GM12878 (cell line): Measurements from ENCODE around the gene ATP13A1. TPM values are rescaled to one million over a fixed set of nuclear protein-coding genes. Genes with fewer than 3 reads are reported as not detected.

ENCODE experiments used
- ATAC-seq: fragments of 200-7000 bp; cut with Tn5 transposase; 3 replicates; pipeline ENCODE4 v1.9.1; 2020; ENCODE audit warnings: mild to moderate bottlenecking, moderate library complexity
- BruUV-seq: library from RNA; stranded (reverse); fragments of 400-500 nt; replicated peaks from 2 replicates; lab custom pipeline; 2021; lab: Mats Ljungman, UMichigan
- CTCF ChIA-PET: fragments of 300-600 bp; sonication (Branson Sonifier 250); formaldehyde crosslinking; extraction: SDS; loops from one replicate; lab custom pipeline; 2021; ENCODE audit warnings: inconsistent platforms; lab: Yijun Ruan, JAX
- POLR2A ChIA-PET: fragments of 350-600 bp; formaldehyde crosslinking; extraction: SDS; loops from one replicate; lab custom pipeline; 2021; ENCODE audit warnings: inconsistent platforms; lab: Charles Lee
- RAD21 ChIA-PET: fragments of 300-600 bp; sonication (Branson Sonifier 250); formaldehyde crosslinking; loops from one replicate; lab custom pipeline; 2023; ENCODE audit warnings: antibody characterized with exemption; ENCODE audit not compliant: unreplicated experiment; lab: Charles Lee
- SMC1A ChIA-PET: fragments of 300-600 bp; sonication (Branson Sonifier 250); formaldehyde crosslinking; loops from one replicate; lab custom pipeline; 2023; ENCODE audit not compliant: unreplicated experiment, uncharacterized antibody; lab: Charles Lee
- DNase-seq: peaks from one replicate; pipeline ENCODE4 v3.0.0-alpha.2; 2011; ENCODE audit warnings: low read depth, low spot score
- FAIRE-seq: peaks from 3 replicates; lab custom pipeline; 2011; peaks lifted over from hg19 to GRCh38; lab: Jason Lieb, UNC
- H2AFZ ChIP-seq: 2 replicates; pipeline ENCODE4 v1.6.0; 2011; ENCODE audit warnings: low read depth, low read length, control low read depth; ENCODE audit not compliant: control insufficient read depth
- H3K27ac ChIP-seq: 2 replicates; pipeline ENCODE4 v1.5.1; 2011; ENCODE audit warnings: control low read depth; ENCODE audit not compliant: control insufficient read depth, insufficient read depth
- H3K27me3 ChIP-seq, 2 experiments: replicated peaks in 1 of 2; 2 replicates each; pipeline versions ENCODE4 v1.6.0 to v1.6.1; 2011; ENCODE audit warnings: low read length in 1 of 2; ENCODE audit not compliant: control insufficient read depth in 2 of 2, insufficient read depth in 2 of 2
- H3K36me3 ChIP-seq, 2 experiments: 2 replicates each; pipeline ENCODE4 v1.5.1; 2011; ENCODE audit warnings: low read length in 1 of 2; ENCODE audit not compliant: control insufficient read depth in 2 of 2, insufficient read depth in 2 of 2
- H3K4me1 ChIP-seq: 2 replicates; pipeline ENCODE4 v1.6.1; 2011; ENCODE audit warnings: mild to moderate bottlenecking, low read length, moderate library complexity, mixed read lengths; ENCODE audit not compliant: control insufficient read depth, insufficient read depth
- H3K4me2 ChIP-seq: 2 replicates; pipeline ENCODE4 v1.6.0; 2011; ENCODE audit warnings: control low read depth; ENCODE audit not compliant: control insufficient read depth, insufficient read depth
- H3K4me3 ChIP-seq: fragments of 200-600 bp; sonication (generic); 2 replicates; pipeline ENCODE4 v1.5.1; 2016
- H3K79me2 ChIP-seq: 2 replicates; pipeline ENCODE4 v1.6.0; 2011; ENCODE audit warnings: low read length; ENCODE audit not compliant: control insufficient read depth, insufficient read depth
- H3K9ac ChIP-seq: 2 replicates; pipeline ENCODE4 v1.8.0; 2011; ENCODE audit warnings: low read length, control low read depth, mixed read lengths; ENCODE audit not compliant: control insufficient read depth, insufficient read depth
- H3K9me3 ChIP-seq: replicated peaks from 3 replicates; pipeline ENCODE4 v1.5.1; 2011; ENCODE audit warnings: mild to moderate bottlenecking, low read length; ENCODE audit not compliant: control insufficient read depth, insufficient read depth
- H4K20me1 ChIP-seq: 2 replicates; pipeline ENCODE4 v1.6.0; 2011; ENCODE audit not compliant: control insufficient read depth, insufficient read depth
- CHD1 ChIP-seq: IDR thresholded peaks from 2 replicates; pipeline ENCODE4 v1.6.1; 2012; ENCODE audit warnings: low read depth, low read length, improper control_type of control experiment
- CREB1 ChIP-seq: IDR thresholded peaks from 2 replicates; pipeline ENCODE4 v1.6.1; 2012; ENCODE audit warnings: low read depth, mild to moderate bottlenecking, inconsistent platforms
- CREM ChIP-seq: IDR thresholded peaks from 2 replicates; pipeline ENCODE4 v1.6.1; 2014; ENCODE audit warnings: antibody characterized with exemption, low read depth
- GABPA ChIP-seq: IDR thresholded peaks from 2 replicates; pipeline ENCODE4 v1.6.1; 2014; ENCODE audit warnings: antibody characterized with exemption, low read depth, mild to moderate bottlenecking, inconsistent platforms
- IKZF2 ChIP-seq, 2 experiments: fragments of 450-650 bp; IDR thresholded peaks; 2 replicates each; pipeline ENCODE4 v1.6.1; 2017; ENCODE audit warnings: mild to moderate bottlenecking in 2 of 2, moderate library complexity in 2 of 2
- NR2C1 ChIP-seq: fragments of 450-650 bp; IDR thresholded peaks from 2 replicates; pipeline ENCODE4 v1.6.1; 2017; ENCODE audit warnings: antibody characterized with exemption, mild to moderate bottlenecking, moderate library complexity
- NRF1 ChIP-seq: conservative IDR thresholded peaks from 2 replicates; pipeline ENCODE4 v1.6.1; 2011; ENCODE audit warnings: mild to moderate bottlenecking, low read depth, low read length, improper control_type of control experiment
- POLR2AphosphoS5 ChIP-seq: IDR thresholded peaks from 2 replicates; pipeline ENCODE4 v1.6.1; 2011; ENCODE audit warnings: mild to moderate bottlenecking, low read length, inconsistent platforms
- RELB ChIP-seq: fragments of 450-650 bp; IDR thresholded peaks from 2 replicates; pipeline ENCODE4 v1.6.1; 2017; ENCODE audit warnings: low read depth, mild to moderate bottlenecking, moderate library complexity
- REST ChIP-seq: IDR thresholded peaks from 2 replicates; pipeline ENCODE4 v1.6.1; 2012; ENCODE audit warnings: mild to moderate bottlenecking, low read depth, low read length
- RUNX3 ChIP-seq: IDR thresholded peaks from 2 replicates; pipeline ENCODE4 v1.6.1; 2012; ENCODE audit warnings: low read length, inconsistent platforms
- SKIL ChIP-seq: fragments of 450-650 bp; IDR thresholded peaks from 2 replicates; pipeline ENCODE4 v1.6.1; 2017; ENCODE audit warnings: mild to moderate bottlenecking, low read depth, inconsistent platforms; ENCODE audit not compliant: poor library complexity, severe bottlenecking
- ZSCAN29 ChIP-seq: fragments of 450-650 bp; IDR thresholded peaks from 2 replicates; pipeline ENCODE4 v1.6.1; 2017; ENCODE audit warnings: mild to moderate bottlenecking, moderate library complexity
- WGBS: methylation state at CpG from one replicate; pipeline ENCODE4 v1.1.6; 2016; ENCODE audit warnings: low lambda C conversion rate; ENCODE audit not compliant: insufficient replicate concordance, insufficient coverage; ENCODE audit errors: missing lambda C conversion rate; 5-methylcytosine and 5-hydroxymethylcytosine counted together
- in situ Hi-C: fragments of 300-500 bp; cut with MboI; formaldehyde crosslinking; loops from 9 replicates; pipeline ENCODE4 v1.14.3; 2018; ENCODE audit warnings: mixed read lengths
- intact Hi-C: fragments of 100-400 bp; cut with micrococcal nuclease; formaldehyde crosslinking; loops from one replicate; pipeline ENCODE4 v1.14.2; 2022; ENCODE audit not compliant: unreplicated experiment
- polyA plus RNA-seq, 11 experiments: library from polyadenylated mRNA; depleted of rRNA in 4 of 11; unstranded in 6 of 11; stranded (reverse) in 5 of 11; fragments of >200 nt; fragmentation: Nextera tagmentation in 4 of 11; fragmentation: Illumina TruSeq in 1 of 11; extraction: Ambion mirVana in 4 of 11; extraction: Trizol in 1 of 11; gene quantifications; 1 replicate in 1 of 11; 2 replicates in 10 of 11; pipeline versions ENCODE4 v1.2.1 to v1.2.3, GENCODE V29; 2011 to 2016; ENCODE audit warnings: inconsistent platforms in 2 of 11, missing spikeins in 2 of 11, low read depth in 1 of 11
- total RNA-seq, 4 experiments: library from RNA; depleted of rRNA in 3 of 4; stranded (reverse); fragments of >200 nt in 3 of 4; fragmentation: Illumina TruSeq in 1 of 4; extraction: Trizol in 1 of 4; gene quantifications; 2 replicates each; pipeline versions ENCODE4 v1.2.1 to v1.2.3, GENCODE V29; 2013 to 2021

ATP13A1 gene
- total and polyA plus RNA-seq, 10 of the 15 experiments (the other 5 are each of a cell fraction or from before 2014, with no cell fraction given), result 0.37 to 91.0 (median 29.8) TPM

- Histone ChIP-seq H3K4me3 (peak within 1 kb of the TSS; percentile 96), H2AFZ (peak within 1 kb of the TSS; percentile 62), H3K9ac (peak within 1 kb of the TSS; percentile 100), H3K4me1 (peaks cover 4% of the 10 kb centered on the region), H3K79me2 (peaks cover 19% of the 10 kb centered on the region), H4K20me1 (no peaks in the 10 kb centered on the region; the same call in 1 of the 2 replicates), H3K9me3 (no peaks in the 10 kb centered on the region), H3K36me3 (peaks cover 16 to 34% of the 10 kb centered on the region in 2 experiments; a peak in 3 of 4 replicates), H3K27ac (peak within 1 kb of the TSS; percentile 99), H3K4me2 (peak within 1 kb of the TSS; percentile 95), H3K27me3 (no peaks in the 10 kb centered on the region)
- in situ Hi-C loops (loop anchor here (5.0 kb wide), 1 partner anchor 116 kb away; the partner anchor contains the start of gene YJEFN3), intact Hi-C loops (loop anchor here (1.0 to 5.0 kb wide), 3 partner anchors 86 to 276 kb away; no protein-coding TSS in a partner anchor)
- FAIRE-seq (peak; percentile 83), DNase-seq (no peak), ATAC-seq (peak; percentile 94)
- 2% methylated on average over 49 of the region's 50 CpGs for WGBS
- SMC1A ChIA-PET, result interaction anchor here (0.8 to 2.7 kb wide), 5 partner anchors 17 to 111 kb away, joined by 3 to 21 read pairs (median 3); no protein-coding TSS in a partner anchor
- POLR2A ChIA-PET, result interaction anchor here (0.6 to 1.2 kb wide), 3 partner anchors 18 to 52 kb away, joined by 3 to 10 read pairs (median 3); no protein-coding TSS in a partner anchor
- BruUV-seq, result no TSS peak
- CTCF ChIA-PET, result interaction anchor here (0.6 to 2.7 kb wide), 13 partner anchors 9 to 128 kb away, joined by 3 to 38 read pairs (median 4); partner anchors contain the start of genes NDUFA13 and TSSK6
- RAD21 ChIA-PET, result interaction anchor here (0.5 to 1.7 kb wide), 9 partner anchors 19 to 594 kb away, joined by 3 to 22 read pairs (median 4); partner anchors contain the start of gene ATP13A1
- TF ChIP-seq NRF1, result no peak
- peak; percentile 73; the same call in 1 of the 2 replicates for TF ChIP-seq POLR2AphosphoS5
- TF ChIP-seq IKZF2 (IDR thresholded peaks at IDR 0.05), result peak in 1 of 2 experiments; percentile 46; a peak in 2 of 4 replicates
- TF ChIP-seq RUNX3, result 0 out of 2 replicates have a peak, but pooled peaks have one; percentile 36
- TF ChIP-seq CHD1, result 0 out of 2 replicates have a peak, but pooled peaks have one; percentile 46
- peak; percentile 20 for TF ChIP-seq RELB
- TF ChIP-seq CREM, result no peak
- TF ChIP-seq CREB1, result no peak; the same call in none of the 2 replicates
- no peak for TF ChIP-seq GABPA
- no peak for TF ChIP-seq SKIL
- no peak for TF ChIP-seq REST
- 0 out of 2 replicates have a peak, but pooled peaks have one; percentile 11 for TF ChIP-seq NR2C1
- TF ChIP-seq ZSCAN29, result no peak
Measured at GRCh38 chr19:19643158-19644053, 20.1 kb downstream of the ATP13A1 start, which contains the start of gene GMIP. GMIP (minus strand) TSS chr19:19643657; CDS start chr19:19643529, 128 bp downstream.
